Gastrocnemius medialis (tissue), 4 donors: ENCODE results near the gene TMEM192.

ENCODE experiments used
- POLR2A ChIP-seq, 2 donors: fragments of 450-650 bp; IDR thresholded peaks; one replicate each; pipeline ENCODE4 v1.6.1; 2017; ENCODE audit warnings: antibody characterized with exemption in 2 of 2, mild to moderate bottlenecking in 2 of 2, moderate library complexity in 2 of 2
- TF ChIP-seq, protein P1 (sequence below), 5 experiments: fragments of 450-650 bp in 3 of 5; fragments of 200-600 bp in 2 of 5; sonication (generic) in 2 of 5; IDR thresholded peaks in 4 of 5; conservative IDR thresholded peaks in 1 of 5; 1 replicate in 4 of 5; 2 replicates in 1 of 5; pipeline ENCODE4 v1.5.1; 2016 to 2019; ENCODE audit warnings: antibody characterized with exemption in 5 of 5, mild to moderate bottlenecking in 3 of 5, moderate library complexity in 3 of 5

DNA sequence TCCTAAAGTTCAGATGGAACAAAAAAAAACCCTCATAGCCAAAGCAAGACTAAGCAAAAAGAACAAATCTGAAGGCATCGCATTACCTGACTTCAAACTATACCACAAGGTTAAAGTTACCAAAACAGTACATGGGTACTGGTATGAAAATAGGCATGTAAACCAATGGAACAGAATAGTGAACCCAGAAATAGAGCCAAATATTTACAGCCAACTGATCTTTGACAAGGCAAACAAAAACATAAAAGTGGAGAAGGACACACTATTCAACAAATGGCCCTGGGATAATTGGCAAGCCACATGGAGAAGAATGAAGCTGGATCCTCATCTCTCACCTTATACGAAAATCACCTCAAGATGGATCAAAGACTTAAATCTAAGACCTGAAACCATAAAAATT lies 44.2 kb upstream of the TMEM192 start:
- TF ChIP-seq, protein P1, sequence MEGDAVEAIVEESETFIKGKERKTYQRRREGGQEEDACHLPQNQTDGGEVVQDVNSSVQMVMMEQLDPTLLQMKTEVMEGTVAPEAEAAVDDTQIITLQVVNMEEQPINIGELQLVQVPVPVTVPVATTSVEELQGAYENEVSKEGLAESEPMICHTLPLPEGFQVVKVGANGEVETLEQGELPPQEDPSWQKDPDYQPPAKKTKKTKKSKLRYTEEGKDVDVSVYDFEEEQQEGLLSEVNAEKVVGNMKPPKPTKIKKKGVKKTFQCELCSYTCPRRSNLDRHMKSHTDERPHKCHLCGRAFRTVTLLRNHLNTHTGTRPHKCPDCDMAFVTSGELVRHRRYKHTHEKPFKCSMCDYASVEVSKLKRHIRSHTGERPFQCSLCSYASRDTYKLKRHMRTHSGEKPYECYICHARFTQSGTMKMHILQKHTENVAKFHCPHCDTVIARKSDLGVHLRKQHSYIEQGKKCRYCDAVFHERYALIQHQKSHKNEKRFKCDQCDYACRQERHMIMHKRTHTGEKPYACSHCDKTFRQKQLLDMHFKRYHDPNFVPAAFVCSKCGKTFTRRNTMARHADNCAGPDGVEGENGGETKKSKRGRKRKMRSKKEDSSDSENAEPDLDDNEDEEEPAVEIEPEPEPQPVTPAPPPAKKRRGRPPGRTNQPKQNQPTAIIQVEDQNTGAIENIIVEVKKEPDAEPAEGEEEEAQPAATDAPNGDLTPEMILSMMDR (IDR thresholded peaks at IDR 0.05 in 4 of 5, conservative IDR thresholded peaks at IDR 0.05 in 1 of 5), result no peak
- TF ChIP-seq POLR2A (IDR thresholded peaks at IDR 0.05), result no peak
